ENCODE results near the gene MYH8.

The MYH8 gene

GRCh38 chr17:10380631-10381408 lies 40.9 kb downstream of the MYH8 start:
- DNase-seq (ENCODE audit: low spot score): no peak

GRCh38 chr17:10372906-10373305 lies 48.8 kb downstream of the MYH8 start, which contains the start of gene MYH13:
MYH13 (minus strand) TSS chr17:10373006; CDS start chr17:10364530, 8,476 bp downstream.
- DNase-seq (ENCODE audit: low spot score): no peak

- no peak for DNase-seq (ENCODE audit: low spot score)
These were observed 51.6 kb downstream of the MYH8 start for GRCh38 chr17:10370016-10370608.

- no peak for DNase-seq (ENCODE audit: low spot score)
These were observed 52.5 kb downstream of the MYH8 start for GRCh38 chr17:10369239-10369638.

GRCh38 chr17:10368561-10368960 lies 53.2 kb downstream of the MYH8 start:
- DNase-seq (ENCODE audit: low spot score): no peak

- DNase-seq (ENCODE audit: low spot score): no peak
These were observed 61.2 kb downstream of the MYH8 start for GRCh38 chr17:10360578-10360977.

- DNase-seq (ENCODE audit: low spot score): no peak
These were observed 64.0 kb downstream of the MYH8 start for GRCh38 chr17:10357768-10358167.

- no peak for DNase-seq (ENCODE audit: low spot score)
These were observed 67.1 kb downstream of the MYH8 start for GRCh38 chr17:10354651-10355050.

- no peak for DNase-seq (ENCODE audit: low spot score)
These were observed 68.9 kb downstream of the MYH8 start for GRCh38 chr17:10352893-10353292.

GRCh38 chr17:10349403-10349802 lies 72.3 kb downstream of the MYH8 start:
- DNase-seq (ENCODE audit: low spot score): no peak

GRCh38 chr17:10344816-10345215 lies 76.9 kb downstream of the MYH8 start:
- no peak for DNase-seq (ENCODE audit: low spot score)

Data from globus pallidus (tissue), 1 donor.